Activated naive CD8-positive, alpha-beta T cell treated with anti-CD3 and anti-CD28 coated beads, Interleukin-2, amount 50 U/mL, for 16 hours (primary cell): ENCODE measurements around the gene ITGB8.
"Not testable (repeated sequence)": the region's sequence is repeated elsewhere in the genome, so short reads cannot be mapped to it uniquely, and the experiment has no call there.

Experiments used
- DNase-seq: peaks from one replicate; pipeline ENCODE4 v3.0.0-alpha.2; 2020; ENCODE audit warnings: low read depth, low spot score

Gene ITGB8

DNA sequence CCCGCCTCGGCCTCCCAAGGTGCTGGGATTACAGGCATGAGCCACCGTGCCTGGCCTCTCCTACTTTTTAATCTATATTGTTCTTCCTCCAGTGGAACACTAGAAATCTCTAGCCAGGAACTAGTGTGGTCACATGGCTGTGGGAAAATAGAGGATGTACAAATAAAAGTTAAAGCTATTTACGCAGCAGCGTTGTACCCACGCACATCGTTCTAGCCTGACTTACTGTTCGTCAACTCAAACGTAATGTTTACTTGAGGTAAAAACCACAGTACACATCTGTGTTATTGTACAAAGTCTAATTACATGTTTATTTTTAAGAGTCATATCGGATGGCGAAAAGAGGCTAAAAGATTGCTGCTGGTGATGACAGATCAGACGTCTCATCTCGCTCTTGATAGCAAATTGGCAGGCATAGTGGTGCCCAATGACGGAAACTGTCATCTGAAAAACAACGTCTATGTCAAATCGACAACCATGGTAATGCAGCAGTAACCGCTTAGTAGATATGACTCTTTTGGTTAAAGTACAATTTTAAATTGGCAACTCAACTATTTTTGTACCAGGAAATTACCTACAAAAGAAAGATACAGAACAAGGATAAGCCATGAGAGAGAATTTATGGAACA is 50.8 kb downstream of the ITGB8 start:
- no peak for DNase-seq

GRCh38 chr7:20383351-20383750 is 52.7 kb downstream of the ITGB8 start:
- DNase-seq, result no peak

- no peak for DNase-seq
These were observed 54.4 kb downstream of the ITGB8 start for GRCh38 chr7:20385126-20385525.

DNA sequence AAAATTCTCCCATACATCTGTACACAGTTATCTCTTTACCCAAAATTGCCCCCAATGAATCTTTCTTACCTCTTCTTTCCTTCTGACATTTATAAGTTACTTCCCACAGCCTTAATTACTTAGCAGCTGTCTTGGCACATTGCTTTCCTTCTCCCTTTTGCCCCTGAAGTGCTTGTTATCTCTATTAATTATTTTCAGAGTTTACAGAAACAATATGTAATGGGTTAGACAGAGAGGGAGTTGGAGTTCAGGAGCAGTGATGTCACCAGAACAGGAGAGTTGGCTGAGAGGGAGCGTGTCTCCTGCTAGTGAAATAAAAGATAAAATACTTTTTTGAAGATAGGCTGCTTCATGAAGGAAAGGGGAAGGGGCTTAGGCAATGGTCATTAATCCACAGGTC is 57.4 kb downstream of the ITGB8 start:
- DNase-seq, result no peak

DNA sequence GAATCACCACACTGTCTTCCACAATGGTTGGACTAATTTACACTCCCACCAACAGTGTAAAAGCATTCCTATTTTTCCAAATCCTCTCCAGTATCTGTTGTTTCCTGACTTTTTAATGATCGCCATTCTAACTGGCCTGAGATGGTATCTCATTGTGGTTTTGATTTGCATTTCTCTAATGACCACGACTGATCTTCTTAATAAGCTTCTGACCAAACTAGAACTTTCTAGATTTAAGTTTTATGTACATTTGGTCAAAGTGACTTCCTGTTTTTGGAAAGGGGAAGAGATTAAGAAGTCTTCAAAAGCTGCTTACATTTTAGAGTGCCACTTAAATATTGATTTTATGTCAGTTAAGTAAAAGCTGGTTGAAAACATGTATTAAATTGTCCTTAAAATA is 58.5 kb downstream of the ITGB8 start:
- not testable (repeated sequence) for DNase-seq

DNA sequence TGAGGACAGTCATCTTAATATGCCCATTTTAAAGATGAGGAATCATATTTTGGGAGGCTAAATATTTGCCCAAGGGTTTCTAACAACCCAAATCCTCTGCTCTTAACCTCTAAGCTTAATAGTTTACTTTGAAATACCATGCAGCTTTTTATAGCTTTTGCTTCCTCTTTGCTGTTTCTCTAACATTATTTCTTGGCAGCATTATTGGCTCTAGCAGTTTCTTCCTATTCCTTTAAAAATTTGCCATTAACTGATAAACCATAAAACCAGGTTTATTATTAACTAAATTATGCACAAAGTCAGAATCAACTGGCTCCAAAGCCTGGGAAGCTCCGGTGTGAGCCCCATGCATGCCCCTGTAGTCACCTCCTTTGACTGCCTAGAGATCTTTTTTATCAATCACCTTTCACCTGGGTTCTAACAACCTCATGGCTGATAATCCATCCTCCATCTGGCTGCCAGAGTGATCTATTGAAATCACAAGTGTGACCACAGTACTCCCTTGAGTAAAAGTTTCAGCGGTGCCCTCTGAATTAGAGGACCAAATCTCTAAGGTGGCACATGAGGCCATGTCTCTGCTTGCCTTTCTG is 62.4 kb downstream of the ITGB8 start:
- no peak for DNase-seq

GRCh38 chr7:20393616-20394015 is 62.9 kb downstream of the ITGB8 start:
- DNase-seq, result no peak

DNA sequence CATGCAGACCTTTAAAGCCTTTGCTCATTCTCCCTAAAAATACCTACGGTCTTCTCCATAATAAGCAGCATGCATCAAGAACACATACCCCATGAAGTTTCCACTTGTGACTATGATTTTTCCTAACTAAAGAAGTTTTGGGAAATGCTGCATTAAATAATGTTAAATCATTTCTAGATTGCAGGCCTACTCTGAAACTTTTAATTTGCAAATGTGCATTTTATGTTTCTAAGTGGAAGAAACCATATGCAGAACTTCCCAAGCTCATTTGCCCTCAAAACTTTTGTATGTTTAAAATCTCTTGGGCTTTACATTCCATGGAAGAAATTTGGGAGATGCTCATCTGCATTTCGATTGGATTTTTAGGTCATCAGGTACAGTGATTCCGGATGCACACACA is 63.6 kb downstream of the ITGB8 start:
- DNase-seq, result no peak

DNA sequence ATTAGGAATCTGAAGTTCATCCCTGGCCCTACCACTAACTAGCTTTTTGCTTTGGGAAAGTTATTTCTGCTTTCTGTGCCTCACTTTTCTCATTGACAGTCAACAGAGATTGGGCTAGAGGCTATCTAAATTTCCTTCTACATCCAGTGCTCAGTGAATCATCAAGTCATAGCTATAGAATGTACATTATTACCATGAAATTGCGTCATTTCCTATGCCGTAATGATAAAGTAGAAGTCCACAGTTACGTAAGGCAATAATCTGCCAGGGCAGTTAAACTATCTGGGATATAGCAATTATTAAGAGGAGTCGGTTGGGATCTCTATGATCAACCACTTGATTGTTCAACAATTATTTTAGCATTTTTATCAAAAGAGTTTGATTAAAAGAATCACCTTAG is 64.4 kb downstream of the ITGB8 start:
- DNase-seq, result no peak

DNA sequence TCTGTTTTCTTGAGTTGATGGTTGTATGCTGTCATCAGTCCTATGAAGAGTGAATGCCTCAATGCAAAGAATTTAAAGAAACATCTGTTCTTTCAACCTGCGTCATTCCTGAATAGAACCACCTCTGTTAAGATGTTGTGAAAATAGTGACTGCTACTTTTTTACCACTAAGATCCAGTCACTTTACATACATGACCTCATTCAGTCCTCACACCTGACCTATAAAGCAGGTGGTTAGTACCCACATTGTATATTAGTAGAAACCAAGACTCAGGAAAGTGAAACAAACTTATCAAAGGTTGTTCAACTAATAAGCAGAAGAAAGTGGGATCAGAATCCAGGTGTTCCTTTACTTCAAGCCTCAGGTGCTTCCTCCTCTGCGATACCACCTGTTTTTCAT is 64.8 kb downstream of the ITGB8 start:
- DNase-seq, result no peak

- no peak for DNase-seq
These were observed 68.8 kb downstream of the ITGB8 start for GRCh38 chr7:20399521-20399920.

GRCh38 chr7:20401861-20402746 is 71.4 kb downstream of the ITGB8 start:
- no peak for DNase-seq

DNA sequence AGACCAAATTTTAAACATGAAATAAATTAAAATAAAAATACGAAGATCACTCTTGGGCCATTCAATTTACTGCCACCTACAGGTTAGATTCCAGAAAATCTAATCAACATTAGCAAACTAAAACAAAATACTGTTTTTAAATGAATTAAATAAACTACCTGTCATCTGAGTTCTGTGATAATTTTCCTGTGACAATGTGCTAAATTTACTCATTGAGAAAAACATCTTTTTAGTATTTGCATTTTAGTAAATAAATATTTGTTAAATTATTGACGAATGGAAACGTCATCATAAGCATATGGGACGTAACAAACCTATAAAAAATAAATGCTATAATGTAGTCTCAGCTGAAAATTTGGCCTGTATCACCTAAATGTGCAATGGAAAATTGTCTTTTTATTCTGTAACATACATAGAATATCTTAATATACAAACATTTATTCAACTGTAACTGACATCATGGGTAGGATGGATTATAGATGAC is 72.1 kb downstream of the ITGB8 start:
- DNase-seq, result no peak

DNA sequence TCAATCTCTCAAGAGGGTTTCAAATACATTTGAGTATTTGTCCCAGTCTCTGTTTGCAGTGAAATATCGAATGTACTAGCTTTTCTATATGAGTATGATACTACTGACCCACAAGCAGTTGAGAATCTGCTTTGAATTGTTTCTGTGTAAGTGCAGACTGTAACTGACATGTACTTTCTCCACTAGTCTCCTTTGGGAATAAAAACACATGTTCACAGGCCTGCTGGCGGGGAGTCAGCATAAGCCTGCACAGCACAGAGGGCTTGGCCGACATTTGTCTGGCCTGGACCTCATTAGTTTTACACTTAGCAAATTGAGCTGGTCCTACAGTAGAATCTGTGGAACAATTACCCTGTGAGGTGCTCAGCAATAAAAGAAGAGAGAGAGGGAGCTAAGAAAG is 72.6 kb downstream of the ITGB8 start:
- no peak for DNase-seq

DNA sequence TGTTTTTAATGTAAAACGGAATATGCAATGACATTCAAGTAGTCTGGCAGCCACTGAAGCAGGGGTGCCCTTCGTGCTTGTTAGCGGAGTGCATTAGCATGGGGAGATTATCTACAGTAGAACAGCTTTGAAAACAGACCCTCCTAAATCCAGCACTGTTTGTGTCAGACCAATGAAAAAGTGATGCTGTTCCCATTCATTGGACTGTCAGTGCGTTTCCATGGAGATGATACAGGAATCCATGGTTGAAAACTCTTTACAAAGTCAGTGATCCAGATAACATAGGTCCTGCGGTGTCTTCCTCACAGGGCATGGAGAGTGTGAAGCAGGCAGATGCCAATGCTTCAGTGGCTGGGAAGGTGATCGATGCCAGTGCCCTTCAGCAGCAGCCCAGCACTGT is 73.6 kb downstream of the ITGB8 start:
- DNase-seq, result no peak

- DNase-seq, result no peak
These were observed 77.1 kb downstream of the ITGB8 start for GRCh38 chr7:20407585-20408466.

DNA sequence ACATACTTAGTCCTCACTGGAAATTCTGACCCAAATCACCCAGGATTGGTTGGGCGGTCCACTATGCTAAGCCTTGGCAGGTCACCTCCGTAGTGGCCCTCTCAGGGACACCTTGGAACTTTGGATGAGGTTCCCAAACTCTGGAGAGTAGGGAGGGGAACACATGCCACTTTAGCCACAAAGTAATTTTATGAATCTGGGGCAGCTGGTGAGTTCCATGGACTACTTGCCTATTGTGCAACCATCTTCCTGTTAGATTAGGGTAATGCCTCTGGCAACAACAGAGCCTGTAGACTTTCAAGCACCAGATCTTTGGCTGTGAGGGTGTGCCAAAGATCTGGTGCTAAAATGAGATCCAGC is 77.7 kb downstream of the ITGB8 start:
- no peak for DNase-seq

DNA sequence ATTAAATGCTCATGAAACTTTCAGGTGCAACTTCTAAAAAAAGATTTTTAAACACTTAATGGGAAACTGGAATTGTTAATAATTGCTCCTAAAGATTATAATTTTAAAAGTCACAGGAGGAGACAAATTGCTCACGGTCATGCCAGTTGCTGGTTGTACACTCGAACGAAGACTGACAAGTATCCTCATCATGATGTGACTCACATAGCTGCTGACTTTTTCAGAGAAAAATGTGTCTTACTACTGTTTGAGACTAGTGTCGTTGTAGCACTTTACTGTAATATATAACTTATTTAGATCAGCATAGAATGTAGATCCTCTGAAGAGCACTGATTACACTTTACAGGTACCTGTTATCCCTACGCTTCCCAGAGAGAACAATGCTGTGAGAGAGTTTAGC is 79.3 kb downstream of the ITGB8 start:
- no peak for DNase-seq

- DNase-seq, result no peak
These were observed 80.7 kb downstream of the ITGB8 start for GRCh38 chr7:20411372-20411771.

GRCh38 chr7:20412032-20412431 is 81.3 kb downstream of the ITGB8 start:
- DNase-seq, result no peak

- DNase-seq, result no peak
These were observed 86.6 kb downstream of the ITGB8 start for GRCh38 chr7:20417260-20417659.
